HepG2 (cell line): ENCODE measurements around the gene DPT. TPM values are rescaled to one million over a fixed set of nuclear protein-coding genes. Genes with fewer than 3 reads are reported as not detected.

Source experiments
- ATAC-seq: fragments of 200-7000 bp; cut with Tn5 transposase; 3 replicates; pipeline ENCODE4 v1.9.1; 2020; ENCODE audit warnings: mild to moderate bottlenecking, moderate library complexity
- BruUV-seq: library from RNA; stranded (reverse); fragments of 400-500 nt; replicated peaks from 2 replicates; lab custom pipeline; 2021; lab: Mats Ljungman, UMichigan
- CTCF ChIA-PET: fragments of 300-600 bp; formaldehyde crosslinking; extraction: SDS; loops from one replicate; lab custom pipeline; 2021; ENCODE audit warnings: low total read pairs, inconsistent platforms, low intra/inter-chr PET ratio; lab: Yijun Ruan, JAX
- POLR2A ChIA-PET: fragments of 350-600 bp; sonication (Branson Sonifier 250); formaldehyde crosslinking; loops from one replicate; lab custom pipeline; 2020; ENCODE audit warnings: antibody characterized with exemption, inconsistent platforms; lab: Yijun Ruan, JAX
- DNase-seq: peaks from one replicate; pipeline ENCODE4 v3.0.0-alpha.2; 2015; ENCODE audit warnings: low spot score
- FAIRE-seq: peaks from 3 replicates; lab custom pipeline; 2011; peaks lifted over from hg19 to GRCh38; lab: Jason Lieb, UNC
- H2AFZ ChIP-seq: one replicate; pipeline ENCODE4 v1.6.1; 2011; ENCODE audit warnings: low read length, inconsistent platforms
- H3K27ac ChIP-seq: fragments of 300-600 bp; 3 replicates; pipeline ENCODE4 v1.8.0; 2011; ENCODE audit warnings: mixed run types, mild to moderate bottlenecking, mixed read lengths, low read length, inconsistent platforms; ENCODE audit not compliant: insufficient read depth; ENCODE audit errors: extremely low read length
- H3K27me3 ChIP-seq, 2 experiments: fragments of 200-600 bp in 1 of 2; 2 replicates in 1 of 2; 3 replicates in 1 of 2; pipeline versions ENCODE4 v1.6.0 to v1.8.0; 2011; ENCODE audit warnings: low read length in 2 of 2, mild to moderate bottlenecking in 2 of 2, moderate library complexity in 2 of 2, inconsistent platforms in 1 of 2; ENCODE audit not compliant: insufficient read depth in 2 of 2, control insufficient read depth in 1 of 2
- H3K36me3 ChIP-seq, 2 experiments: fragments of 200-600 bp in 1 of 2; replicated peaks in 1 of 2; 2 replicates in 1 of 2; 3 replicates in 1 of 2; pipeline versions ENCODE4 v1.5.1 to v1.8.0; 2011; ENCODE audit warnings: low read length in 2 of 2, inconsistent platforms in 1 of 2; ENCODE audit not compliant: insufficient read depth in 2 of 2, control insufficient read depth in 1 of 2
- H3K4me1 ChIP-seq: 2 replicates; pipeline ENCODE4 v1.5.1; 2012; ENCODE audit warnings: low read length, inconsistent platforms; ENCODE audit not compliant: insufficient read depth
- H3K4me2 ChIP-seq: 2 replicates; pipeline ENCODE4 v1.6.0; 2011; ENCODE audit warnings: low read depth, low read length, inconsistent platforms
- H3K4me3 ChIP-seq, 3 experiments: fragments of 200-600 bp in 1 of 3; sonication (generic), shearing (Covaris generic) in 1 of 3; replicated peaks in 1 of 3; 2 replicates each; pipeline ENCODE4 v1.5.1; 2011 to 2016; ENCODE audit warnings: low read length in 3 of 3, inconsistent platforms in 2 of 3, low read depth in 2 of 3, mild to moderate bottlenecking in 2 of 3, control low read depth in 1 of 3, mixed read lengths in 1 of 3; ENCODE audit not compliant: insufficient read depth in 1 of 3
- H3K79me2 ChIP-seq: one replicate; pipeline ENCODE4 v1.6.1; 2011; ENCODE audit warnings: low read length, inconsistent platforms; ENCODE audit not compliant: insufficient read depth
- H3K9ac ChIP-seq: 2 replicates; pipeline ENCODE4 v1.6.0; 2011; ENCODE audit warnings: mild to moderate bottlenecking, low read depth, low read length, inconsistent platforms; ENCODE audit not compliant: insufficient read depth
- H3K9me3 ChIP-seq: 2 replicates; pipeline ENCODE4 v1.5.1; 2012; ENCODE audit warnings: mild to moderate bottlenecking, low read length
- H4K20me1 ChIP-seq: 2 replicates; pipeline ENCODE4 v1.6.0; 2011; ENCODE audit warnings: inconsistent platforms, mild to moderate bottlenecking, low read length, moderate library complexity; ENCODE audit not compliant: insufficient read depth
- ADNP ChIP-seq: sonication (generic); formaldehyde crosslinking; IDR thresholded peaks from 2 replicates; pipeline ENCODE4 v1.4.0; 2020; ENCODE audit warnings: missing genetic modification reagents
- ARHGAP35 ChIP-seq: sonication (generic); formaldehyde crosslinking; IDR thresholded peaks from 2 replicates; pipeline ENCODE4 v1.9.0; 2022; ENCODE audit warnings: mild to moderate bottlenecking, inconsistent platforms, moderate library complexity, missing genetic modification reagents, borderline replicate concordance
- ATF1 ChIP-seq: IDR thresholded peaks from 2 replicates; pipeline ENCODE4 v1.6.1; 2016; ENCODE audit warnings: mild to moderate bottlenecking, control low read depth
- CAMTA2 ChIP-seq: sonication (generic); formaldehyde crosslinking; IDR thresholded peaks from 2 replicates; pipeline ENCODE4 v1.4.0; 2020; ENCODE audit warnings: mild to moderate bottlenecking, missing genetic modification reagents, borderline replicate concordance
- EHMT2 ChIP-seq: fragments of 200-600 bp; sonication (generic); IDR thresholded peaks from 2 replicates; pipeline ENCODE4 v1.7.0; 2017; ENCODE audit warnings: antibody characterized with exemption, low read depth, low read length, borderline replicate concordance
- JUND ChIP-seq: sonication (generic); formaldehyde crosslinking; IDR thresholded peaks from 2 replicates; pipeline ENCODE4 v1.8.0; 2022; ENCODE audit warnings: mild to moderate bottlenecking, missing genetic modification reagents
- MAFF ChIP-seq: IDR thresholded peaks from 2 replicates; pipeline ENCODE4 v1.6.1; 2011; ENCODE audit warnings: low read depth, low read length, improper control_type of control experiment
- NBN ChIP-seq: fragments of 450-650 bp; conservative IDR thresholded peaks from 2 replicates; pipeline ENCODE4 v1.6.1; 2017
- NCOR1 ChIP-seq: fragments of 200-600 bp; sonication (generic); IDR thresholded peaks from 2 replicates; pipeline ENCODE4 v1.7.0; 2017; ENCODE audit warnings: antibody characterized with exemption, low read length, borderline replicate concordance
- SPEN ChIP-seq: sonication (generic); formaldehyde crosslinking; IDR thresholded peaks from 2 replicates; pipeline ENCODE4 v1.5.1; 2020; ENCODE audit warnings: low read depth, mild to moderate bottlenecking, missing genetic modification reagents
- TMF1 ChIP-seq: sonication (generic); formaldehyde crosslinking; IDR thresholded peaks from 2 replicates; pipeline ENCODE4 v1.8.1; 2022; ENCODE audit warnings: low read depth, missing genetic modification reagents
- XBP1 ChIP-seq: sonication (generic); formaldehyde crosslinking; IDR thresholded peaks from 2 replicates; pipeline ENCODE4 v1.5.0; 2020; ENCODE audit warnings: missing genetic modification reagents
- ZBTB8A ChIP-seq: sonication (generic); formaldehyde crosslinking; IDR thresholded peaks from 2 replicates; pipeline ENCODE4 v1.4.0; 2020; ENCODE audit warnings: mild to moderate bottlenecking, low read depth, missing genetic modification reagents, borderline replicate concordance
- ZNF331 ChIP-seq: sonication (generic); formaldehyde crosslinking; IDR thresholded peaks from 2 replicates; pipeline ENCODE4 v1.4.0; 2020; ENCODE audit warnings: missing genetic modification reagents
- ZNF383 ChIP-seq: sonication (generic); formaldehyde crosslinking; IDR thresholded peaks from 2 replicates; pipeline ENCODE4 v1.4.0; 2020; ENCODE audit warnings: missing genetic modification reagents, mild to moderate bottlenecking, borderline replicate concordance
- ZNF572 ChIP-seq: sonication (generic); formaldehyde crosslinking; IDR thresholded peaks from 2 replicates; pipeline ENCODE4 v1.5.1; 2020; ENCODE audit warnings: mild to moderate bottlenecking, missing genetic modification reagents
- ZNF7 ChIP-seq: IDR thresholded peaks from 2 replicates; pipeline ENCODE4 v1.6.1; 2016; ENCODE audit warnings: missing biosample characterization, missing genetic modification reagents
- ZNF724P ChIP-seq: sonication (generic); formaldehyde crosslinking; IDR thresholded peaks from 2 replicates; pipeline ENCODE4 v1.8.0; 2022; ENCODE audit warnings: missing genetic modification reagents, borderline replicate concordance
- WGBS: methylation state at CpG from one replicate; pipeline ENCODE4 v1.1.6; 2017; ENCODE audit warnings: low lambda C conversion rate; 5-methylcytosine and 5-hydroxymethylcytosine counted together
- in situ Hi-C: cut with HindIII; loops from 2 replicates; pipeline ENCODE4 v1.10.0; 2017; ENCODE audit warnings: low pct_unique_long_range_greater_than_20kb; ENCODE audit not compliant: extremely low pct_ligation_motif_present
- intact Hi-C: fragments of 100-400 bp; cut with micrococcal nuclease; formaldehyde crosslinking; loops from one replicate; pipeline ENCODE4 v1.10.0; 2022; ENCODE audit not compliant: unreplicated experiment
- polyA plus RNA-seq, 8 experiments: library from polyadenylated mRNA; depleted of rRNA in 3 of 8; stranded (reverse) in 7 of 8; unstranded in 1 of 8; fragments of >200 nt; fragmentation: Illumina TruSeq in 4 of 8; extraction: Trizol in 4 of 8; gene quantifications; 2 replicates each; pipeline versions ENCODE4 v1.2.1 to v1.2.3, GENCODE V29; 2011 to 2016; ENCODE audit warnings: low read depth in 4 of 8, missing spikeins in 1 of 8, mixed read lengths in 1 of 8; ENCODE audit not compliant: insufficient read depth in 1 of 8
- total RNA-seq, 5 experiments: library from RNA; depleted of rRNA; stranded (reverse); fragments of >200 nt; fragmentation: Illumina TruSeq; extraction: Trizol; gene quantifications; 2 replicates each; pipeline ENCODE4 v1.2.3, GENCODE V29; 2016; ENCODE audit warnings: low read depth in 1 of 5
- TF ChIP-seq, protein P1 (sequence below): sonication (generic); formaldehyde crosslinking; IDR thresholded peaks from 2 replicates; pipeline ENCODE4 v1.5.0; 2020; ENCODE audit warnings: mild to moderate bottlenecking, missing genetic modification reagents
- TF ChIP-seq, protein P2 (sequence below), 2 experiments: sonication (generic) in 1 of 2; formaldehyde crosslinking in 1 of 2; IDR thresholded peaks; 2 replicates each; pipeline versions ENCODE4 v1.4.0 to v1.6.1; 2018 to 2020; ENCODE audit warnings: missing genetic modification reagents in 2 of 2, borderline replicate concordance in 1 of 2, low read depth in 1 of 2, mild to moderate bottlenecking in 1 of 2, missing biosample characterization in 1 of 2

The DPT gene
- total and polyA plus RNA-seq, 2 of the 13 experiments (the other 11 are each of a cell fraction or from before 2014, with no cell fraction given): 0.04 TPM; not detected in 1

DNA sequence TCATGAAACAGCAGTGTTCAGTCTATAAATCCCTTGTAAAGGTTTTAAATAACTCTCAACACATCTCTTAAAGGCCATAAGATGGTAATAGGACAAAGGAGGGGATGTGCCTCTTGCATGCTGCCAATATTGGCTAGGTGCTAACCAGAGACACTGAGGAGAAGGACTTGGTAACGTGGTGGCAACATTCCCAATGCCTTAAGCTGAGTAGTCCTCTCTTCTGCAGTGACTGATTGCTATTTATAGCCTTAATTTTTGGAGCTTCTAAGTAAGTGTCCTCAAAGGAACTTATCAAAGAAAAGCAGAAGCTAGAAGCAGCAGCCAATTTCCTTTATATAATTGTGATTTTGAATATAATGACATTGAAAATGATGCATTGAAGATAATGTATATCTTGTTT, 63.0 kb downstream of the DPT start (continued):
- no peak for TF ChIP-seq ARHGAP35 (CRISPR knock-in tag)
- TF ChIP-seq, protein P1, sequence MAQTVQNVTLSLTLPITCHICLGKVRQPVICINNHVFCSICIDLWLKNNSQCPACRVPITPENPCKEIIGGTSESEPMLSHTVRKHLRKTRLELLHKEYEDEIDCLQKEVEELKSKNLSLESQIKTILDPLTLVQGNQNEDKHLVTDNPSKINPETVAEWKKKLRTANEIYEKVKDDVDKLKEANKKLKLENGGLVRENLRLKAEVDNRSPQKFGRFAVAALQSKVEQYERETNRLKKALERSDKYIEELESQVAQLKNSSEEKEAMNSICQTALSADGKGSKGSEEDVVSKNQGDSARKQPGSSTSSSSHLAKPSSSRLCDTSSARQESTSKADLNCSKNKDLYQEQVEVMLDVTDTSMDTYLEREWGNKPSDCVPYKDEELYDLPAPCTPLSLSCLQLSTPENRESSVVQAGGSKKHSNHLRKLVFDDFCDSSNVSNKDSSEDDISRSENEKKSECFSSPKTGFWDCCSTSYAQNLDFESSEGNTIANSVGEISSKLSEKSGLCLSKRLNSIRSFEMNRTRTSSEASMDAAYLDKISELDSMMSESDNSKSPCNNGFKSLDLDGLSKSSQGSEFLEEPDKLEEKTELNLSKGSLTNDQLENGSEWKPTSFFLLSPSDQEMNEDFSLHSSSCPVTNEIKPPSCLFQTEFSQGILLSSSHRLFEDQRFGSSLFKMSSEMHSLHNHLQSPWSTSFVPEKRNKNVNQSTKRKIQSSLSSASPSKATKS (CRISPR knock-in tag): no peak
- TF ChIP-seq MAFF: no peak

DNA sequence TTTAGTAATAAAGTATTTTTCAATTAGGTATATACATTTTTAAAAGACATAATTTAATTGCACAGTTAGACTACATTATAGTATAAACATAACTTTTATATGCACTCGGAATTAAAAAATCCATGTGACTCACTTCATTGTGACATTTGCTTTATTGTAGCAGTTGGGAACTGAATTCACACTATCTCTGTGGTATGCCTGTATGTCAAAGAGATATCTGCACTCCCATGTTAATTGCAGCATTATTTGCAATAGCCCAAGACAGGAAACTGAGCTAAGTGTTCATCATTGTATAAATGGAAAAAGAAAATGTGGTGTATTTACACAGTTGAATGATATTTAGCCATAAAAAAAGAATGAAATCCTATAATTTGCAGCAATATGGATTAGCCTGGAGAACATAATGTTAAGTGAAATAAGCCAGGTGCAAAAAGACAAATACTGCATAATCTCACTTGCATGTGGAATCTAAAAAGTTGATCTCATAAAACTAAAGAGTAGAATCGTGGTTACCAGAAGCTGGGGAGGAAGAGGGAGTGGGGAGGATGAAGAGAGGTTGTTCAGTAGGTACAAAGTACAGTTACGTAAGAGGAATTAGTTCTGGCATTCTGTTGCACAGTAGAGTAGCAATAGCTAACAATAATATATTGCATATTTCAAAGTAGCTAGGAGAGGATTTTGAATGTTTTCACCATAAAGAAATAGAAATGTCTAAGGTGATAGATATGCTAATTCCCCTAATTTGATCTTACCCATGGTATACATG, 64.8 kb downstream of the DPT start:
- Histone ChIP-seq H3K9me3 (no peaks in the 10 kb centered on the region), H3K36me3 (no peaks in the 10 kb centered on the region), H3K4me2 (peak overlapping the region; percentile 35), H3K4me3 (no peak overlapping the region), H3K9ac (no peak overlapping the region), H3K27me3 (no peaks in the 10 kb centered on the region), H2AFZ (no peak overlapping the region), H3K27ac (no peak overlapping the region), H3K79me2 (no peaks in the 10 kb centered on the region), H3K4me1 (peaks cover 15% of the 10 kb centered on the region), H4K20me1 (no peaks in the 10 kb centered on the region)
- ChIA-PET POLR2A (interaction anchor here (0.7 kb wide), 1 partner anchor 25 kb away, joined by 3 read pairs; no protein-coding TSS in a partner anchor), CTCF (no interaction called here)
- in situ Hi-C loops: loop anchor here (10.0 kb wide), 1 partner anchor 61 kb away; the partner anchor contains the start of gene DPT
- ATAC-seq: peak; percentile 74
- WGBS: 6% methylated on average over 3 of the region's 3 CpGs
- intact Hi-C loops: no loop called here
- peak; percentile 56 for DNase-seq
- no TSS peak for BruUV-seq
- peak; percentile 81 for FAIRE-seq
- TF ChIP-seq ZNF383 (no peak), JUND (CRISPR knock-in tag) (no peak), CAMTA2 (no peak), ADNP (CRISPR knock-in tag) (no peak), XBP1 (CRISPR knock-in tag) (no peak), ZBTB8A (CRISPR knock-in tag) (no peak), ZNF572 (CRISPR knock-in tag) (no peak), NBN (no peak), EHMT2 (no peak), ZNF724P (no peak), NCOR1 (peak; percentile 44; the same call in 1 of the 2 replicates), ATF1 (CRISPR knock-in tag) (no peak), ZNF331 (CRISPR knock-in tag) (peak; percentile 82; the same call in 1 of the 2 replicates), TMF1 (CRISPR knock-in tag) (no peak), SPEN (CRISPR knock-in tag) (no peak), ZNF7 (CRISPR knock-in tag) (no peak)
- TF ChIP-seq, protein P2, sequence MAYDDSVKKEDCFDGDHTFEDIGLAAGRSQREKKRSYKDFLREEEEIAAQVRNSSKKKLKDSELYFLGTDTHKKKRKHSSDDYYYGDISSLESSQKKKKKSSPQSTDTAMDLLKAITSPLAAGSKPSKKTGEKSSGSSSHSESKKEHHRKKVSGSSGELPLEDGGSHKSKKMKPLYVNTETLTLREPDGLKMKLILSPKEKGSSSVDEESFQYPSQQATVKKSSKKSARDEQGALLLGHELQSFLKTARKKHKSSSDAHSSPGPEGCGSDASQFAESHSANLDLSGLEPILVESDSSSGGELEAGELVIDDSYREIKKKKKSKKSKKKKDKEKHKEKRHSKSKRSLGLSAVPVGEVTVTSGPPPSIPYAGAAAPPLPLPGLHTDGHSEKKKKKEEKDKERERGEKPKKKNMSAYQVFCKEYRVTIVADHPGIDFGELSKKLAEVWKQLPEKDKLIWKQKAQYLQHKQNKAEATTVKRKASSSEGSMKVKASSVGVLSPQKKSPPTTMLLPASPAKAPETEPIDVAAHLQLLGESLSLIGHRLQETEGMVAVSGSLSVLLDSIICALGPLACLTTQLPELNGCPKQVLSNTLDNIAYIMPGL (CRISPR knock-in tag; IDR thresholded peaks at IDR 0.05; ENCODE audit: borderline replicate concordance in 1 of 2, low read depth in 1 of 2): 0 out of 4 replicates have a peak, but pooled peaks of 1 of the 2 experiments have one; percentile 25
